AG04449 (cell line): ENCODE data around the gene GLB1L3.

Source experiments
- CTCF ChIA-PET: fragments of 350-600 bp; formaldehyde crosslinking; extraction: SDS; loops from one replicate; lab custom pipeline; 2021; ENCODE audit warnings: antibody characterized with exemption; lab: Yijun Ruan, JAX
- POLR2A ChIA-PET: fragments of 400-600, 350-600 bp; formaldehyde crosslinking; extraction: SDS; loops from one replicate; lab custom pipeline; 2020; ENCODE audit warnings: antibody characterized with exemption, inconsistent platforms; lab: Yijun Ruan, JAX
- DNase-seq: peaks from one replicate; pipeline ENCODE4 v3.0.0-alpha.2; 2010; ENCODE audit warnings: low read depth, low spot score
- H3K4me3 ChIP-seq: 2 replicates; pipeline ENCODE4 v1.5.1; 2011; ENCODE audit warnings: low read depth, mild to moderate bottlenecking, control low read depth, low read length
- CTCF ChIP-seq: IDR thresholded peaks from one replicate; pipeline ENCODE4 v1.5.1; 2011; ENCODE audit warnings: mild to moderate bottlenecking, moderate library complexity, low read length, control low read depth, inconsistent platforms; ENCODE audit not compliant: insufficient read depth; ENCODE audit errors: missing control alignments

GLB1L3 gene

GRCh38 chr11:134363161-134363560 is 87.0 kb downstream of the GLB1L3 start:
- ChIA-PET CTCF (no interaction called here), POLR2A (no interaction called here)
- no peak overlapping the region for H3K4me3 ChIP-seq
- no peak for TF ChIP-seq CTCF
- DNase-seq: no peak

DNA sequence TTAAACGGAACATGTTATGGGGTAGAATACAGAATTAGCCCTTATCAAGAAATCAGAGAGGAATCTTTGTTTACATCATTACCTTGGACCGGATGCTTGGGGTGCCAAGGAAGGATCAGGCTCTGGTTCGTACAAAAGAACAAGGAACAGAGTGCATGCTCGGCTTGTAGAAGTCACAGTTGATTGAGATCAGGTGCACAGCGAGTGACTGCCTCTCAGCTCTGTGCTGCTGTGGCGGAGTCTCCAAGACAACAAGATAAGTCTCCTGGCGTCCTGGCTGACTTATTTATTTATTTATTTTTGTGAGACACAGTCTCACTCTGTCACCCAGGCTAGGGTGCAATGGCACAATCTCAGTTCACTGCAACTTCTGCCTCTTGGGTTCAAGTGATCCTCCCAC is 87.4 kb downstream of the GLB1L3 start:
- H3K4me3 ChIP-seq: no peak overlapping the region
- POLR2A ChIA-PET: no interaction called here
- DNase-seq: no peak
- CTCF ChIA-PET: no interaction called here
- TF ChIP-seq CTCF: no peak

- ChIA-PET POLR2A (no interaction called here), CTCF (no interaction called here)
- TF ChIP-seq CTCF: no peak
- H3K4me3 ChIP-seq: no peak overlapping the region
- no peak for DNase-seq
Measured at GRCh38 chr11:134364261-134364660, 88.1 kb downstream of the GLB1L3 start.

DNA sequence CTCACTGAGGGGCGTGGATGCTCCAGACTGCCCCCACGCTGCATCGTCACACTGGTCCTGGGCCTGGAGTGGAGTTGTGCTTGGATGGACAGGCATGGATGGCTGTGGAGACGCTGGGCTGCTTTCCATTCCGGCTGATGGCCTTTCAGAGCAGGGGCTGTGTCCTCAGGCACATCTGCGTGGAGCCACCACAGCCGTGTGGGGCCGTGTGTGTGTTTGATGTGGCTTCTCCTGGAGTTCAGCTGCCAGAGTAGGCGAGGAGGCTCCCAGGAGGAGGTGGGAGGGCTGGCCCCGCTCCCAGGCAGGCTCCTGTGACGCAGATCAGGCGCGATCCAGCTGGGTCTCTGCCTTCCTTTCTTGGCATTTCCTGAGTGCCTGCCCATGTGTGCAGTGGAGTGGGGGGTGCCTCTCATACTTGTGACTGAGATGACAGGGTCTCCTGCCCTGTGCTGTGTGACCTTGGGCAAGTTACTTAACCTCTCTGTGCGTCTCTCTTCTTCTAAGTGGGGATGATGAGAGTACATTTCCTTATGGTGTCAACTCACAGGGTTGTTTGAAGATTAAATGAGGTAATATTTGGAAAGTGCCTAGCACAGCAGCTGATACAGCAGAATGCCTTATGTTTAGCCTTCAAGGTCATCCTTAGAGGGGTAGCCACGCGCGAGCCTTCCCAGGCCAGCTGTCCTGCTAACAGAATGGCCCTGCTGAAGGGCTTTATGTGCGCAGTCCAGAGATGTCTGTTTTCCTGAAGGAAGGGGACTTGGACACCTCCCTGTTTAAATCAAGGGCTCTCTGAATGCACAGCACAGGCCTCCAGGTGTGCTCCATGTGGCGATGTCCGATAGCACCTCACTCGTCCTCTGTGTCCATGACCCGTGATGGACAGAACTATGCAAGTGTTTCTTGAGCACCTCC is 89.1 kb downstream of the GLB1L3 start:
- CTCF ChIA-PET: no interaction called here
- no peak overlapping the region for H3K4me3 ChIP-seq
- DNase-seq: no peak
- no peak for TF ChIP-seq CTCF
- POLR2A ChIA-PET: no interaction called here

DNA sequence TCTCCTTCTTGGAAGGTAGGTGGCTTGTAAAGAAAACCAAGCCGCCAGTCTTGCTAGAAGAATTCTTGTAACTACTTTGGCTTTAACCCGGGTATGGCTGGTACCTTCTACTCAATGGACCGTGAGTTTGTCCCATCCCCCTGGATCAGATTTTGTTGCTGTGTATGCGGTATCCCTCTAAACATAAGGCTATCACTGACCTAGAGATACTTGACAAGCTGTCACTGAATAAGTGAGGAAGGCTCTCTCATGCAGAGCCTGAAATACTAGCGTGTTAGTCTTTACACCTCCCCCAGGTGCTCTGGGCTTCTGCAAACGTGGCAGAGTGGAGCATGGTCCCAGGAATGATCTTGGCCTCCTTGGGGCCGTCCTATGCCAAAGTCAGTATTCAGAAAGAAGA is 90.1 kb downstream of the GLB1L3 start:
- CTCF ChIA-PET: no interaction called here

More for the DNA sequence above, 90.1 kb downstream of the GLB1L3 start:
- DNase-seq: no peak
- TF ChIP-seq CTCF: no peak
- POLR2A ChIA-PET: no interaction called here
- no peak overlapping the region for H3K4me3 ChIP-seq
